ENCODE results near the gene DNAJB2.

The DNAJB2 gene

DNA sequence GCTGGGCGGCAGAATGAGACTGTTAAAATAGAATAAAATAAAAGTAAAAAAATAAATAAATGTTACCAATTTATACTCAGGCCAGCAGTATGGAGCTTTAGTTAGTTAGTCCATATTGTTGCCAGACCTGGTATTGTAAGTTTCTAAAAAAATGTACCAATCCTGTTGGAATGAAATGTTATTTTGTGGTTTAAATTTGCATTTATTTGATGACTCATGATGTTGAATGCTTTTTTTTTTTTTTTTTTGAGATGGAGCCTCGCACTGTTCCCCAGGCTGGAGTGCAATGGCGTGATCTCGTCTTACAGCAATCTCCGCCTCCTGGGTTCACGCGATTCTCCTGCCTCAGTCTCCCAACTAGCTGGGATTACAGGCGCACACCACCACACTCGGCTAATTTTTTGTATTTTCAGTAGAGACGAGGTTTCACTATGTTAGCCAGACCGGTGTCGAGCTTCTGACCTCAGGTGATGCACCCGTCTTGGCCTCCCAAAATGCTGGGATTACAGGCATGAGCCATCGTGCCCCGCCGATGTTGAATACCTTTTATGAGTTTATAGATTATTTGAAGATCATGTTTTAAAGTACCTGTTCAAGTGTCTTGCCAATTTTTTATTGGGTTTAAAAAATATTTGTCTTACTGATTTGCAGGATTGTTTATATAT lies 35.8 kb downstream of the DNAJB2 start:
- H3K4me3 ChIP-seq (ENCODE audit: low read length) = no peak overlapping the region
- TF ChIP-seq, protein P1, sequence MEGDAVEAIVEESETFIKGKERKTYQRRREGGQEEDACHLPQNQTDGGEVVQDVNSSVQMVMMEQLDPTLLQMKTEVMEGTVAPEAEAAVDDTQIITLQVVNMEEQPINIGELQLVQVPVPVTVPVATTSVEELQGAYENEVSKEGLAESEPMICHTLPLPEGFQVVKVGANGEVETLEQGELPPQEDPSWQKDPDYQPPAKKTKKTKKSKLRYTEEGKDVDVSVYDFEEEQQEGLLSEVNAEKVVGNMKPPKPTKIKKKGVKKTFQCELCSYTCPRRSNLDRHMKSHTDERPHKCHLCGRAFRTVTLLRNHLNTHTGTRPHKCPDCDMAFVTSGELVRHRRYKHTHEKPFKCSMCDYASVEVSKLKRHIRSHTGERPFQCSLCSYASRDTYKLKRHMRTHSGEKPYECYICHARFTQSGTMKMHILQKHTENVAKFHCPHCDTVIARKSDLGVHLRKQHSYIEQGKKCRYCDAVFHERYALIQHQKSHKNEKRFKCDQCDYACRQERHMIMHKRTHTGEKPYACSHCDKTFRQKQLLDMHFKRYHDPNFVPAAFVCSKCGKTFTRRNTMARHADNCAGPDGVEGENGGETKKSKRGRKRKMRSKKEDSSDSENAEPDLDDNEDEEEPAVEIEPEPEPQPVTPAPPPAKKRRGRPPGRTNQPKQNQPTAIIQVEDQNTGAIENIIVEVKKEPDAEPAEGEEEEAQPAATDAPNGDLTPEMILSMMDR (IDR thresholded peaks at IDR 0.05; ENCODE audit: insufficient read depth, low read depth, low read length, missing control alignments) = no peak
- DNase-seq (ENCODE audit: low read depth) = no peak

DNA sequence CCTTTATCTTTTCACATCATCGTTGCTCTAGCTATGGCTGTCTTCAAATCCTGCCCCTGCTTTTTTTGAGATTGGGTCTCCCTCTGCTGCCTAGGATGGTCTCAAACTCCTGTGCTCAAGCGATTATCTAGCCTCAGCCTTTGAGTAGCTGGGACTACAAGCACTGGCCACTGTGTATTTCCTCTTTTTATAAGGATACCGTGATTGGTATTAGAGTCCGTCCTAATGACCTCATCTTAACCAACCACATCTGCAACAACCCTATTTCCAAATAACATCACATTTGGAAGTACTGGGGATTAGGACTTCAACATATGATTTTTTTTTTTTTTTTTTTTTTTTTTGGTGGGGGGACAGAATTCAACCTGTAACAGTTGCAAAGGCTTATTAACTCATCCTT lies 44.3 kb downstream of the DNAJB2 start:
- DNase-seq (ENCODE audit: low read depth) = no peak
- TF ChIP-seq, protein P1 (IDR thresholded peaks at IDR 0.05; ENCODE audit: insufficient read depth, low read depth, low read length, missing control alignments) = no peak
- no peak overlapping the region for H3K4me3 ChIP-seq (ENCODE audit: low read length)

DNA sequence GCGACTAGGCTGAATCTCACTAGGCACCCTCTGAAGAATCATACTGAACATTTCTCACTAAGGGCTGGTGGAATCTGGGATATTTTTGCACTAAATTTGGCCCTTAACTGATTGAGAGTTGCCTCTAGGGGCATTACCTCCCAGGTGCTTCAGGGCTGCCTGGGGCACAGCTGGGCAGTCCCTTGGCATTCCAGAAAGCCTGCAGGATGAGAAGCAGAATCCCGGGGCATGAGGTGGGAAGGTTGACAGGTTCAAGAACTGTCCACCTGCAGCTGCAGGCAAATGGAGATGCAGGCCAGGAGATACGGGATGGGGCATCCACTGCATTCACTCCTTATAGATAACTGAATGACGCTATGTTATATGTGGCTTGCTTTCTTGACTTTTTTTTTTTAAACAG lies 46.0 kb downstream of the DNAJB2 start:
- no peak overlapping the region for H3K4me3 ChIP-seq (ENCODE audit: low read length)
- DNase-seq (ENCODE audit: low read depth) = no peak
- TF ChIP-seq, protein P1 (IDR thresholded peaks at IDR 0.05; ENCODE audit: insufficient read depth, low read depth, low read length, missing control alignments) = no peak

DNA sequence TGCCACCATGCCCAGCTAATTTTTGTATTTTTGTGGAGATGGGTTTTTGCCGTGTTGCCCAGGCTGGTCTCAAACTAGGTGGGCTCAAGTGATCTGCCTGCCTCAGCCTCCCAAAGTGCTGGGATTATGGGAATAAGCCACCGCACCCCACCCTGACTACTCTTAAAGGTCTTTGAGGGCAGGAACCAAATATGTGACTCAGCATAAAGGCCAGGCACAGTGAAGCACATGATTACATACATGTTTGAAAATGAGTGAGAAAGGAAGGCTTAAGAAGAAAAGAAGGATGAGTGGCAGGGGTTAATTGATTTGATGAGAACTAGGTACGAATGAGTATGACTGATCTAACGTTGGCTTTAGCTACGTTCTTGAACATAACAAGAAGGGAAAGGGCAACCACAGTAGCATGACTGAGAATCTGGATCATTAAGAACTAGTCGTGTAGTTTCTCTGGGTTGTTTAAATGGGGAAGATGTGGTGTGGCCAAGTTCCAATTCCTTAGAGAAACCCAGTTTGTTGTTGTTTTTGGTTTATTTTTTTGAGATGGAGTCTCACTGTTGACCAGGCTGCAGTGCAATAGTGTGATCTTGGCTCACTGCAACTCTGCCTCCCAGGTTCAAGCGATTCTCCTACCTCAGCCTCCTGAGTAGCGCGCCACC lies 46.6 kb downstream of the DNAJB2 start:
- H3K4me3 ChIP-seq (ENCODE audit: low read length) = no peak overlapping the region
- DNase-seq (ENCODE audit: low read depth) = no peak
- TF ChIP-seq, protein P1 (IDR thresholded peaks at IDR 0.05; ENCODE audit: insufficient read depth, low read depth, low read length, missing control alignments) = no peak

DNA sequence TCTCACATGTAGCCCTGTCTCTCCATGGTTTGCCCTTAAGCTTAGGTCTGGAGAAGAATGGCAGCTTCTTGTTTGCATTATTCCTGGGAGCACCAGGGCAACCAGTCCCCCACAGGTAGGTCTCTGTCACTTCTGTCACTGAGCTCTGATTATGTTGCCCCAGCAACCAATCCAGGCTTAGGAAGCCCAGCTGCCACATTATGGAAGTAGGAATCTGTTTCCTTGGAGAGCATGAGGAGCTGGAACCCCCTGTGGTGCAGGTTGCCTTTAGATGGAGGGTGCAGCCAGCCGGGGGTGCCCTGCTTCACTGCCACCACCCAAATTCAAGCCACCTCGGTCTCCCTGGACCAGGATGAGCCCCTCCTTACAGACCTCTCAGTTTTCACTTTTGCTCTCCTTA lies 48.6 kb downstream of the DNAJB2 start:
- TF ChIP-seq, protein P1 (IDR thresholded peaks at IDR 0.05; ENCODE audit: insufficient read depth, low read depth, low read length, missing control alignments) = no peak
- no peak overlapping the region for H3K4me3 ChIP-seq (ENCODE audit: low read length)
- DNase-seq (ENCODE audit: low read depth) = no peak

DNA sequence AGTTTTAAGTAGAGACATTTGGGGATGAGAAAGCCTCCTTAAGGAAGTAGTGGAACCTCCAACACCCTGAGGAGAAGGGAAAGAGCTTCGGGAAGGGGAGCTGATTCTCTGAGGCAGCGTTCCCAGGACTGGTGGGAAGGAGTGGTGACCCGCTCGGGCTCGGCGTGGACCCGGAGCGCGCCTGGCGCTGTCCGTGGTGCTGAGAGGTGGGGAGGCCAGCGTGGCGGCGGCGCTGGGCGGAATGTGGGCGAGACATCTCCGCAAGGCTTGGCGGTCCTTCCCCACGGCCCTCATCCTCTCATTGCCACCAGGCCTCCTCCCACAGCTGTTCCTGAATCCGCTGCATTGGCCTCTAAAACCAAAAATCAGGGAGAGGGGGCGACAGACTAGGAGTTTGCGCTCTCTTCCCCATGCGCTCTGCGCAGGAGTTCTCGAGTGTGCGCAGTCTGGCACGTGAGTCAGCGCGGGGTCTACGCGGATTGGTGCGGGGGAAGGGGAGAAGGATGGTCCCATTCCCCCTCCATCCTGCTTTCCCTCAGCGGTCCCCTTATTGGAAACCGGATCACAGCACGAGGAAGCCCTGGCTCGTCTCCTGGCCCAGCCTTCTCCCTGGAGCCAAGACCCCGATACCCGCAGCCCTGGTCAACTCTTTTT lies 52.5 kb downstream of the DNAJB2 start:
- TF ChIP-seq, protein P1 (IDR thresholded peaks at IDR 0.05; ENCODE audit: insufficient read depth, low read depth, low read length, missing control alignments) = no peak
- DNase-seq (ENCODE audit: low read depth) = peak; percentile 43
- no peak overlapping the region for H3K4me3 ChIP-seq (ENCODE audit: low read length)

Measured in epithelial cell of esophagus (primary cell).